LNCAP (cell line): ENCODE data around the gene ADTRP.

Source experiments
- CTCF ChIP-seq: fragments of 450-650 bp; IDR thresholded peaks from 2 replicates; pipeline ENCODE4 v1.5.1; 2017; ENCODE audit warnings: mild to moderate bottlenecking

Gene ADTRP

GRCh38 chr6:11779329-11780096 lies 910 bp upstream of the ADTRP start:
- TF ChIP-seq CTCF, result no peak

- no peak for TF ChIP-seq CTCF
These were observed 567 bp downstream of the ADTRP start for GRCh38 chr6:11778036-11778435.

- no peak for TF ChIP-seq CTCF
These were observed 2.7 kb downstream of the ADTRP start for GRCh38 chr6:11775791-11776409.

GRCh38 chr6:11774426-11774825 lies 4.2 kb downstream of the ADTRP start:
- TF ChIP-seq CTCF, result no peak

GRCh38 chr6:11773581-11773980 lies 5.0 kb downstream of the ADTRP start:
- no peak for TF ChIP-seq CTCF

- no peak for TF ChIP-seq CTCF
These were observed 5.6 kb downstream of the ADTRP start for GRCh38 chr6:11773013-11773412.

GRCh38 chr6:11772109-11772825 lies 6.3 kb downstream of the ADTRP start:
- no peak for TF ChIP-seq CTCF
